ENCODE results near the gene GLYAT.
"Not testable (repeated sequence)": the region's sequence is repeated elsewhere in the genome, so short reads cannot be mapped to it uniquely, and the experiment has no call there.

The GLYAT gene

GRCh38 chr11:58707767-58708166 lies 24.0 kb downstream of the GLYAT start:
- no peak for DNase-seq (ENCODE audit: low read depth)
- no peak for TF ChIP-seq POLR2A (IDR thresholded peaks at IDR 0.05; ENCODE audit: extremely low read depth, insufficient read length)
- no peak for TF ChIP-seq MAX (IDR thresholded peaks at IDR 0.05; ENCODE audit: low read depth, low read length)
- TF ChIP-seq CTCF (IDR thresholded peaks at IDR 0.05; ENCODE audit: low read depth, low read length): no peak
- no peak for TF ChIP-seq MYC (IDR thresholded peaks at IDR 0.05; ENCODE audit: low read depth, low read length)
- H3K4me3 ChIP-seq (ENCODE audit: low read depth, low read length): no peak overlapping the region

- not testable (repeated sequence) for H3K4me3 ChIP-seq (ENCODE audit: low read depth, low read length); DNase-seq (ENCODE audit: low read depth)
These were observed 34.9 kb downstream of the GLYAT start for GRCh38 chr11:58696825-58697224.

GRCh38 chr11:58693026-58693425 lies 38.7 kb downstream of the GLYAT start:
- H3K4me3 ChIP-seq (ENCODE audit: low read depth, low read length): no peak overlapping the region
- DNase-seq (ENCODE audit: low read depth): no peak
- no peak for TF ChIP-seq CTCF (IDR thresholded peaks at IDR 0.05; ENCODE audit: low read depth, low read length)
- TF ChIP-seq MAX (IDR thresholded peaks at IDR 0.05; ENCODE audit: low read depth, low read length): no peak
- no peak for TF ChIP-seq MYC (IDR thresholded peaks at IDR 0.05; ENCODE audit: low read depth, low read length)
- no peak for TF ChIP-seq POLR2A (IDR thresholded peaks at IDR 0.05; ENCODE audit: extremely low read depth, insufficient read length)

- no peak for DNase-seq (ENCODE audit: low read depth)
- no peak overlapping the region for H3K4me3 ChIP-seq (ENCODE audit: low read depth, low read length)
- TF ChIP-seq MAX (IDR thresholded peaks at IDR 0.05; ENCODE audit: low read depth, low read length) (no peak), POLR2A (IDR thresholded peaks at IDR 0.05; ENCODE audit: extremely low read depth, insufficient read length) (no peak), CTCF (IDR thresholded peaks at IDR 0.05; ENCODE audit: low read depth, low read length) (no peak), MYC (IDR thresholded peaks at IDR 0.05; ENCODE audit: low read depth, low read length) (no peak)
These were observed 40.1 kb downstream of the GLYAT start for GRCh38 chr11:58691675-58692074.

- no peak for TF ChIP-seq POLR2A (IDR thresholded peaks at IDR 0.05; ENCODE audit: extremely low read depth, insufficient read length)
- TF ChIP-seq MYC (IDR thresholded peaks at IDR 0.05; ENCODE audit: low read depth, low read length): no peak
- no peak for TF ChIP-seq CTCF (IDR thresholded peaks at IDR 0.05; ENCODE audit: low read depth, low read length)
- TF ChIP-seq MAX (IDR thresholded peaks at IDR 0.05; ENCODE audit: low read depth, low read length): no peak
- no peak for DNase-seq (ENCODE audit: low read depth)
- no peak overlapping the region for H3K4me3 ChIP-seq (ENCODE audit: low read depth, low read length)
These were observed 42.8 kb downstream of the GLYAT start for GRCh38 chr11:58688789-58689503.

GRCh38 chr11:58685973-58686722 lies 45.6 kb downstream of the GLYAT start:
- H3K4me3 ChIP-seq (ENCODE audit: low read depth, low read length): no peak overlapping the region
- DNase-seq (ENCODE audit: low read depth): no peak
- TF ChIP-seq MYC (IDR thresholded peaks at IDR 0.05; ENCODE audit: low read depth, low read length): no peak
- no peak for TF ChIP-seq POLR2A (IDR thresholded peaks at IDR 0.05; ENCODE audit: extremely low read depth, insufficient read length)
- no peak for TF ChIP-seq CTCF (IDR thresholded peaks at IDR 0.05; ENCODE audit: low read depth, low read length)
- no peak for TF ChIP-seq MAX (IDR thresholded peaks at IDR 0.05; ENCODE audit: low read depth, low read length)

GRCh38 chr11:58682660-58683059 lies 49.1 kb downstream of the GLYAT start:
- DNase-seq (ENCODE audit: low read depth); H3K4me3 ChIP-seq (ENCODE audit: low read depth, low read length): not testable (repeated sequence)

GRCh38 chr11:58677536-58677935 lies 54.2 kb downstream of the GLYAT start:
- not testable (repeated sequence) for H3K4me3 ChIP-seq (ENCODE audit: low read depth, low read length); DNase-seq (ENCODE audit: low read depth)

All from NB4 (cell line).